ENCODE data around the gene FGF2.
A peak's percentile ranks its signal among the peaks of the same experiment; 100 is the strongest.
"Not testable (repeated sequence)": the region's sequence is repeated elsewhere in the genome, so short reads cannot be mapped to it uniquely, and the experiment has no call there.

FGF2 gene

DNA sequence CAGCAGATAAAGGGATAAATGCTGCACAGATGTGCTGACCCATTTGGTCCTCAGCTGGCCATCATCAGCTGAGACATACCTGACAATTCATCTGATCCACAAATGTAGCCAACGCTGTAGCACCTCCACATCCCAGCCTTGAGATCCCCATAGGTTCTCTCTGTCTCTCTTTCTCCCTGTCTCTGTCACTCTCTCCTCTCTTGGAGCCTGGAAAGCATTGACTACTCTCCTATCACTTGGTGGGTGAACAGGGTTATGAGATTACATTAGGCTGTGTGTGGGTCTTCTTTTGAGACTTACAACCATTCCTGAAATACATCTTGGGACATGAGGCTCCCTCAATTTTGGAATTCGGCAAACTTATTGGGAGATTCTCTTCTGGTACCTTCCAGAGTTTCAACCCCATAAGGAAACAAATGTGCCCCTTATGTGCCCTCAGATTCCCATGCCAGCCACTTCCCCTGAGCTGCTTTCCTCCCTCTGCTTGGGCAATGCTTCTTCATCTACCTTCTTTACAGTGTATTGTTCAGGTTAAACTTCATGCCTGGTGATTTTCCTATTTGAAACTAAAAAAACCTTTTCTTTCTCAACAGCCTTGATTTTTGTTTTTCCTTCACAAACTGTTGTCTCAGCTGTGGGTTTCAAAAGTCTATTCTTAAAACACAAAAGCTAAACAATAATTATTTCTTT is 29.1 kb upstream of the FGF2 start:
- Histone ChIP-seq H3K9me3 (ENCODE audit: control insufficient read depth, insufficient read depth, low read length) (no peaks in the 10 kb centered on the region), H3K4me1 (ENCODE audit: insufficient read depth, low read length) (peaks cover 35% of the 10 kb centered on the region), H3K36me3 (ENCODE audit: insufficient read depth, low read length) (no peaks in the 10 kb centered on the region), H3K9ac (ENCODE audit: low read depth, low read length) (peak overlapping the region; percentile 30; the same call in 1 of the 2 replicates)

DNA sequence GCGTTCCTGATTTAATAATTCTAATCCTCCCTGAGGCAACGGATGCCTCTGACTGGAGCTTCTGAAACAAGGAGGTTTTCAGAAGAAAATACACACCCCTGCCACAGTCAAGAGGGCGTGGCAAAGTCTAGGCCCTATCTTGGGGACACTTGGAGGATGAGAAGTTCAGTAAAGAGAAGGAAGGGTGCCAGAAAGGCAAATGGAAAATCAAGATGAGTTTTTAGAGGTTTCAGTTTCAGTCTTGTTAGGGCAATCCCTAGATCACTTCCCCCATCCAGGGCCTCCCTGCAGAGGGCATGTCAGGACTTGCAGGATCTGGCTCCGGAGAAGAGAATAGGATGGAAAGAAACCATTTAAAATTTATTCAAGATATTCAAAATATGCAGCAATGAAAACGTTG is 28.5 kb upstream of the FGF2 start:
- Histone ChIP-seq H3K9ac (ENCODE audit: low read depth, low read length) (peak overlapping the region; percentile 30), H3K9me3 (ENCODE audit: control insufficient read depth, insufficient read depth, low read length) (no peaks in the 10 kb centered on the region), H3K36me3 (ENCODE audit: insufficient read depth, low read length) (no peaks in the 10 kb centered on the region), H3K4me1 (ENCODE audit: insufficient read depth, low read length) (peaks cover 33% of the 10 kb centered on the region)

DNA sequence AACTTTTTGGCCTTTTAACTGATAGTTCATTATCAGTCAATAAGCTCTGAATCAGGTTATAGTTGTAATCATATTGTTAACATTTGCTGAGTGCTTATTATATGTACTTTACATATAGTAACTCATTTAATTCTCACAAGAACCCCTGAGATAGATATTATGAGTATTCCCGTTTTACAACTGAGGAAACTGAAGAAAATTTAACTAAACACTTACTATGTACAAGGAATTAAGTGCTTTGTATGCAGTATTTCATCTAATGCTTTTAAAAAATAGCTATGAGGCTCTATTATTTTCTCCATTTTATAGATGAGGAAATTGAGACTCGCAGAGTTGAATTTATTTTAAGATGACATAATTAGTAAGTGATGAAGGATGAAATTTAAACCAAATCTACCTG is 27.7 kb upstream of the FGF2 start:
- Histone ChIP-seq H3K36me3 (ENCODE audit: insufficient read depth, low read length) (no peaks in the 10 kb centered on the region), H3K4me1 (ENCODE audit: insufficient read depth, low read length) (peaks cover 31% of the 10 kb centered on the region), H3K9me3 (ENCODE audit: control insufficient read depth, insufficient read depth, low read length) (no peaks in the 10 kb centered on the region), H3K9ac (ENCODE audit: low read depth, low read length) (no peak overlapping the region; the same call in 1 of the 2 replicates)

DNA sequence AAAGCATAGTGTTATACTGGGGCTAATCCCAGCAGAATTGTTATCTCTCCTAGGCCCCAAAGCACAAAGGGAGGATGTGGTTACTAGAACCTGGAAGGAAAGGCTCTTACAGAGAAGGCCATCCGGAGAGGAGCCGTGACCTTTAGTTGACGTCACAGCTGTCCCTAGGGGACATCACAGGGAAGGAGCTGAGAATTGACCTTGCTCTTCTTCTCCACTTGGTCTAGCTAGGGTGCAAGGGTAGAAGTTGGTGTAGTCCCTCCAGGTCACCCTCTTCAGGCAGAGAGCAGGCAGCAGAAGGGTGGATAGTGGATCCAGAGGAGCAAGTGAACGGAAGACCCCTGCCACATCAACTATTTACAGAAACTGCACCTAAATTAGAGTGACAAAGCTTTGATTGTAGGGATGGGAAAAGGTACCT is 22.8 kb upstream of the FGF2 start:
- no peak overlapping the region for H3K9ac ChIP-seq (ENCODE audit: low read depth, low read length)
- H3K4me1 ChIP-seq (ENCODE audit: insufficient read depth, low read length), result peaks cover under 1% of the 10 kb centered on the region; the same call in 1 of the 2 replicates
- no peaks in the 10 kb centered on the region for H3K9me3 ChIP-seq (ENCODE audit: control insufficient read depth, insufficient read depth, low read length)
- H3K36me3 ChIP-seq (ENCODE audit: insufficient read depth, low read length), result no peaks in the 10 kb centered on the region

DNA sequence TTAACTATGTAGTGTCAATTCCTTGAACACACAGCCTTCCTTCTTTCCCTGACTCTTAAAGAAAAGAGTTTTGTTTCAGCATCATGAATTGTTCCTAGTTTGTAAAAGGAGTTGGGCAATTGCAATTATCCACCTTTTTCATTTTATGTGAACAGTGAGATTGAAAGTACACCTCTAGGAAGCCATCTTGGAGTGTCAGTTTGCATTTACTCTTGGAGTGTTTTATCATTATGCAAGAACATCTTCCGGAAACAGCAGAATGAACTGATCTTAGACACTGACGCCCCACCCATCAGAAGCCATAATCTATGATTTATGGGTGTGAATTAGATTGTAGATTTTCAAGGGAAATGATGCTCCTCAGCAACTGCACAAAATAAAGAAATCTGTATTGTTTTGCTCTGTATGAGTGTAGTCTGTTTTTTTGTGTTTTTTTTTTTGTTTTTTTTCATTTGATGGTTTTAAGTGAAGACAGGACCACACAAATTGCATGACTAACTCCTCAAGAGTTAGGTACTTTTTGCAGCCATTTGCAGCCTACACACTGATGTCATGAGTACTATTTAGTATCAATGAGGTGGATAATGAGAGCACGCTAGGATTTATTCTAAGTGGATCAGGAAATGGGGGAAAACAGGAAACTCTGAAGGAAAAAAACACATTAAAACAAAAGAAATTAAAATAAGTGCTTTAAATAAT is 19.5 kb upstream of the FGF2 start:
- H3K9ac ChIP-seq (ENCODE audit: low read depth, low read length), result no peak overlapping the region
- H3K36me3 ChIP-seq (ENCODE audit: insufficient read depth, low read length), result no peaks in the 10 kb centered on the region
- no peaks in the 10 kb centered on the region for H3K4me1 ChIP-seq (ENCODE audit: insufficient read depth, low read length)
- 0 out of 2 replicates have a peak, but pooled peaks cover 4% of the 10 kb centered on the region for H3K9me3 ChIP-seq (ENCODE audit: control insufficient read depth, insufficient read depth, low read length)

DNA sequence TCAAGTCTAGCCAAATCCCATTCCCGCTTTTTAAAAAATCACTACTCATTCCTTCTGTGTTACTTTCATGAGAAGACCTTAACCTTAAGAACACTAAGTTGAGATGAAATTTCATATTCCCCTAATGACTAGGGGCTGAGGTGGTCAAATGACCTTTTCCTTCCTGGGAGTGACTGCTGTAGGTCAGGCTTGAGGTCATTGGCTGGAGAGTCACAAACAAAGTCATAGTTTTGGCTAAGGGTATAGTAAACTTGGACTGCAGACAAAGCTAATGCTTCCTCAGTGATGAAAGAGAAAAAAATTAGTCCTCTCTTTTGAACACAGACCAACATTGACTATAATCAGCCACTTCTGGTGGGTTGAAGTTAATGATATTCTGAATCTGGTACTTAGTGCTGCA is 16.0 kb upstream of the FGF2 start:
- Histone ChIP-seq H3K4me1 (ENCODE audit: insufficient read depth, low read length) (no peaks in the 10 kb centered on the region), H3K36me3 (ENCODE audit: insufficient read depth, low read length) (no peaks in the 10 kb centered on the region), H3K9ac (ENCODE audit: low read depth, low read length) (no peak overlapping the region), H3K9me3 (ENCODE audit: control insufficient read depth, insufficient read depth, low read length) (0 out of 2 replicates have a peak, but pooled peaks cover 4% of the 10 kb centered on the region)

DNA sequence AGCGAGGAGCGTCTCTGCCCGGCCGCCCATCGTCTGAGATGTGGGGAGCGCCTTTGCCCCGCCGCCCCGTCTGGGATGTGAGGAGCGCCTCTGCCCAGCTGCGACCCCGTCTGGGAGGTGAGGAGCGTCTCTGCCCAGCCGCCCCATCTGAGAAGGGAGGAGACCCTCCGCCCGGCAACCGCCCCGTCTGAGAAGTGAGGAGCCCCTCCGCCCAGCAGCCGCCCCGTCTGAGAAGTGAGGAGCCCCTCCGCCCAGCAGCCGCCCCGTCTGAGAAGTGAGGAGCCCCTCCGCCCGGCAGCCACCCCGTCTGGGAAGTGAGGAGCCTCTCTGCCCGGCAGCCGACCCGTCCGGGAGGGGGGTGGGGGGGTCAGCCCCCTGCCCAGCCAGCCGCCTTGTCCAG is 14.8 kb upstream of the FGF2 start:
- H3K36me3 ChIP-seq (ENCODE audit: insufficient read depth, low read length), result not testable (repeated sequence)

DNA sequence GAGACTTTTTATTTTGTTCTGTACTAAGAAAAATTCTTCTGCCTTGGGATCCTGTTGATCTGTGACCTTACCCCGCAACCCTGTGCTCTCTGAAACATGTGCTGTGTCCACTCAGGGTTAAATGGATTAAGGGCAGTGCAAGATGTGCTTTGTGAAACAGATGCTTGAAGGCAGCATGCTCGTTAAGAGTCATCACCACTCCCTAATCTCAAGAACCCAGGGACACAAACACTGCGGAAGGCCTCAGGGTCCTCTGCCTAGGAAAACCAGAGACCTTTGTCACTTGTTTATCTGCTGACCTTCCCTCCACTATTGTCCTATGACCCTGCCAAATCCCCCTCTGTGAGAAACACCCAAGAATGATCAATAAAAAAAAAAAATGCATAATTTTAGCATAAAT is 13.8 kb upstream of the FGF2 start:
- not testable (repeated sequence) for H3K36me3 ChIP-seq (ENCODE audit: insufficient read depth, low read length); H3K9ac ChIP-seq (ENCODE audit: low read depth, low read length); H3K9me3 ChIP-seq (ENCODE audit: control insufficient read depth, insufficient read depth, low read length); H3K4me1 ChIP-seq (ENCODE audit: insufficient read depth, low read length)

More for the DNA sequence above, 14.8 kb upstream of the FGF2 start:
- H3K9ac ChIP-seq (ENCODE audit: low read depth, low read length); H3K4me1 ChIP-seq (ENCODE audit: insufficient read depth, low read length); H3K9me3 ChIP-seq (ENCODE audit: control insufficient read depth, insufficient read depth, low read length): not testable (repeated sequence)

DNA sequence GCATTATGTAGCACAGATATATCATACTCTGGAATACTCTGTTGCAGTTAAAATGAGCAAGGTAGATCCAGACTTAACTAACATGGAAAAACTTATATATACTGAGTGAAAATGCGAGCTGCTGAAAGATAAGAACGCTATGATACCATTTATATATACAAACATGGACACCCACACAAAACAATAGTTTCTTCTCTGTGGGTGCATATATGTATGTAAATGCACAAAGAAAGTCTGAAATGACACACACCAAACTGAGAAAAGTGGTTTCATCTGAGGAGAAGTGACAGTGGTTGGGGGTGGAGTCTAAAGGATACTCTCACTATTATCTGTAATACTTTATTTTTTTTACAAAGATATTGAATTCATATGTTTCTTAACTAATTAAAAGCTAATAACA is 12.2 kb upstream of the FGF2 start:
- Histone ChIP-seq H3K9ac (ENCODE audit: low read depth, low read length) (no peak overlapping the region), H3K36me3 (ENCODE audit: insufficient read depth, low read length) (no peaks in the 10 kb centered on the region), H3K9me3 (ENCODE audit: control insufficient read depth, insufficient read depth, low read length) (0 out of 2 replicates have a peak, but pooled peaks cover 4% of the 10 kb centered on the region), H3K4me1 (ENCODE audit: insufficient read depth, low read length) (no peaks in the 10 kb centered on the region)

DNA sequence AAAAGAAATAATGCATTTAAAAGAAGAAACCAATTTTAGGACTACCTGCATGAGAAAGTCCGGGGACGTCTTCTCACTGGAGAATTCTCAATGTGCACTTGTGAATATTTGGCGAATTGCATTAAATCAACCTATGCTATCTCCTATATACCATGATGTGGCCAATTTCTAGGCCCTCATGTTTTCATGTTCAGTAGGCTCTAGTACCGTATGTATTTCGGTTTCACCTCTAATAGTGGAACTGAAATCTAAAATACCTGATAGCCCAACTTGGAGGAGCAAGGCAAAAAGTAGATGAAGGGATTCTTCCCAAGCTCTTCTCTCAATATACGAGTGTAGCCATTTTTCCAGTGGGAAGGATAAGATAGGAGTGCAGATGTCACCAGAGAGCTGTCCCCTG is 11.4 kb upstream of the FGF2 start:
- Histone ChIP-seq H3K36me3 (ENCODE audit: insufficient read depth, low read length) (no peaks in the 10 kb centered on the region), H3K9ac (ENCODE audit: low read depth, low read length) (no peak overlapping the region), H3K9me3 (ENCODE audit: control insufficient read depth, insufficient read depth, low read length) (0 out of 2 replicates have a peak, but pooled peaks cover 4% of the 10 kb centered on the region), H3K4me1 (ENCODE audit: insufficient read depth, low read length) (no peaks in the 10 kb centered on the region)

DNA sequence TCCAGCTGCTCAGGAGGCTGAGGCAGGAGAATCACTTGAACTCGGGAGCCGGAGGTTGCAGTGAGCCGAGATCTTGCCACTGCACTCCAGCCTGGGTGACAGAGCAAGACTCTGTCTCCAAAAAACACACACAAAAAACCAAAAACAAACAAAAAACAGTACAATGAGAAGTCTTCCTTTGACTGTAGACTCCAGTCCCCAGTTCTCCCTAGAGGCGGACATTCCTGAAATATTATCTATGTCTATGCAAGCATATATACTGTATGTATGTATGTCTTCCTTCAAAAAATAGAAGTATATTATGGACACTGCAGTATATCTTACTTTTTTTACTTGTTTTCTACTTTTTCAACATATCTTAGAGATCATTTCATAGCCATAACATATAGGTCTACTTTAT is 10.2 kb upstream of the FGF2 start:
- 0 out of 2 replicates have a peak, but pooled peaks cover 3% of the 10 kb centered on the region for H3K4me1 ChIP-seq (ENCODE audit: insufficient read depth, low read length)
- no peaks in the 10 kb centered on the region for H3K9me3 ChIP-seq (ENCODE audit: control insufficient read depth, insufficient read depth, low read length)
- no peaks in the 10 kb centered on the region for H3K36me3 ChIP-seq (ENCODE audit: insufficient read depth, low read length)
- no peak overlapping the region for H3K9ac ChIP-seq (ENCODE audit: low read depth, low read length)

DNA sequence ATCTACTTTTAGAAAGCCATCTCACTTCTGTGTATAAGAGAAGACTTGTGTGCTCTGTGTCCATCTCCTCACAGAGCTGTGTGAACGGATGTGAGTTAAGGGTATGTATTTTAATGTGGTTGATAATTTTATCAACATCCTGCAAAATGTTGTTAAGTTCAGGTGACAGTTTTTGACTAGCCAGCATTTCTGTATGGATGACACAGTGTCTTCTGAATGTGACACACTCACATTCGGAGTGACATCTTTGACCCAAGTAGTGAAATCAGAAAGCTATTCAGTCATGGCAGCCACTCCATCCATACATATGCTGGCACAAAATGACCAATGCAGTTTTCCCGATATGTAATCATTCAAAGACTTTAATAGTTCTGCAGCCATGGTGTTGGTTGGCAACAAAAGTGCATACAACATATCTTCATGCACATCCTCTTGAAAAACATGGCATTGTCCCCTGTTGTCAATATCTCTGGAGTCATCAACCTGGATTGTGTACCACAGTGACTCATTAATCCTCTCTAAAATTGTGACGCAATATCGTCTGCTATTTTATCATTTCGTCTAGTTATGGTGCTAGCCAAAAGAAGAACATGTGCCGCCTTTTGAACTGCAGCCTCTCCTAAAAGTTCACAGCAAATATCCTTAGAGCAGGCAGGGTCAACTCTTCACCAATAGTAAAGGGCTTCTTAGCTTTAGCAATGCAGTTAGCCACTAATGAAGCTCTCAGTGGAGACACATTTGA is 6.8 kb upstream of the FGF2 start:
- H3K4me1 ChIP-seq (ENCODE audit: insufficient read depth, low read length), result 0 out of 2 replicates have a peak, but pooled peaks cover 9% of the 10 kb centered on the region
- H3K9ac ChIP-seq (ENCODE audit: low read depth, low read length), result no peak overlapping the region
- no peaks in the 10 kb centered on the region for H3K36me3 ChIP-seq (ENCODE audit: insufficient read depth, low read length)
- no peaks in the 10 kb centered on the region for H3K9me3 ChIP-seq (ENCODE audit: control insufficient read depth, insufficient read depth, low read length)

DNA sequence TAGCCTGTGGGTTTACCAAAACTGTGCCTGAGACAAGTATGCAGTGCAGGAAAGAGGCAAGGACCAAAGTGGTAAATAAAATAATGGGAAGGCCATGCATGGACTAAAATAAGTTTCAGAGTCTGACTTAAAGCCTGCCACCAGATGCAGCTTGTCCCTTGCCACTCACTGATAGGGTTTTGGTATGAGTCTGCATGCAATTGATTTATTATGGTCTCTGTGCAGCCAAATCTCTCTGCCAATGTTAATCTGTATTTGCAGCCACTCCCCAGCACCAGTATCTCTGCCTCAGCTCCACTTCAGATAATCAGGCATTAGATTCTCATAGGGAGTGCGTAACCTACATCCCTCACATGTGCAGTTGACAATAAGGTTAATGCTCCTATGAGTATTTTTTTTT is 5.5 kb upstream of the FGF2 start:
- Histone ChIP-seq H3K9me3 (ENCODE audit: control insufficient read depth, insufficient read depth, low read length) (no peaks in the 10 kb centered on the region), H3K4me1 (ENCODE audit: insufficient read depth, low read length) (0 out of 2 replicates have a peak, but pooled peaks cover 12% of the 10 kb centered on the region), H3K36me3 (ENCODE audit: insufficient read depth, low read length) (no peaks in the 10 kb centered on the region), H3K9ac (ENCODE audit: low read depth, low read length) (no peak overlapping the region)

DNA sequence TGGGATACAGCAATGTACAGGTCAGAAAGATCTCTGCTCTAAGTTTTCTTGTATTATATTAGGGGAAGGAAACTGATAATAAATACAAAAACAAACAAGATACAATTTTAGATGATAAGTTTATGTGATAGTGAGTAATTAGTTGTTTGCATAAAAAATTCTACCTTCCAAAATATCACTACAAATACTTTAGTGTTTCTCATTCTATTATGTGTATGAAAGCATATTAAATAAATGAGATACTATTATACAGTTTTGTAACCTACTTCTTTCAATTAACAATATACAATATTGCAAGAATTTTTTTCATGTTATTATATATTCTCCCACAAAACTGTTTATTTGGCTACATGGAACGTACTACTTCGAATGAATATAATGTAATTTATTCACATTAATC is 4.2 kb upstream of the FGF2 start:
- no peaks in the 10 kb centered on the region for H3K36me3 ChIP-seq (ENCODE audit: insufficient read depth, low read length)
- 0 out of 2 replicates have a peak, but pooled peaks cover 12% of the 10 kb centered on the region for H3K4me1 ChIP-seq (ENCODE audit: insufficient read depth, low read length)
- no peaks in the 10 kb centered on the region for H3K9me3 ChIP-seq (ENCODE audit: control insufficient read depth, insufficient read depth, low read length)
- H3K9ac ChIP-seq (ENCODE audit: low read depth, low read length), result no peak overlapping the region
